ENCODE measurements around the gene KRTAP6-1.

Gene KRTAP6-1

GRCh38 chr21:30579346-30579745, 34.4 kb downstream of the KRTAP6-1 start:
- DNase-seq (ENCODE audit: low read depth in 1 of 2, low spot score in 1 of 2): no peak

DNA sequence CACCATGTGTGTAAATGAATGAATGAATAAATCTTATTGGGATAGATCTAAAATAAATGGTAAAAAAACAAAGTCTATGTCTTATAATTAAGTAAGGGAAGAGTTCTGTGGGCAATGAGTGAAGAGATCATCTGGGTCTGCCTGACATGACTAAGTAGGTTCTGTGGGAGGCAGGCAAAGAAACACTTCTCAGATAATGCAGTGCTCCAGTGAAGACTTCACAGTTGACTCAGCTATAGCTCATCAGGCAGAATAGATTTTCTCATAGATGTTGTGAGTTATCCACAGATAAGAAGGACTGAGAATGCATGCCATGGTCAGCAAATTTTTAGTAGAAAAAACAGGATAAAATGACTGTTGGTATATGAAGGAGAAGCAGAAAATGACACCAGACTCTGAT, 36.0 kb downstream of the KRTAP6-1 start:
- no peak for DNase-seq (ENCODE audit: low read depth in 1 of 2, low spot score in 1 of 2)

DNA sequence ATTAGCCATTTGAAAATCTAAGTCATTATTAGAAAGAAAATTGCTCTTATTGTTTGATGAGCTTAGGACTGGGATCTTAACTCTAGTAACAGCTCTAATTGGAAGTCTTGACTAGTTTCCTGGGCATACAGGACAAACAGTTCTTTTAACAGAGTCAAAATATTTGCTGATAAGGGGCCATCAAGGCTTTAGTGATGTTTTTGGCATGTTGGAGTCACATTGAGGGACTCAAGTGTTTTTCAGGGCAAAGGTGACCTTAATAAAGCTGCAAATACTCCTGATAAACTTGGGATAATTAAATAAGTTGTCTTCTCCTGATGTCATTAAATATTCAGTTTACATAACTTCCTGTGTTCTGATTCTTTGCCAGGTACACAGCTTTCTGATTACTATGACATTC, 46.1 kb downstream of the KRTAP6-1 start:
- no peak for DNase-seq (ENCODE audit: low read depth in 1 of 2, low spot score in 1 of 2)

- no peak for DNase-seq (ENCODE audit: low read depth in 1 of 2, low spot score in 1 of 2)
These were observed 50.1 kb downstream of the KRTAP6-1 start for GRCh38 chr21:30563630-30564029.
